ENCODE data around the gene PLOD2. TPM values are rescaled to one million over a fixed set of nuclear protein-coding genes. Genes with fewer than 3 reads are reported as not detected.

PLOD2 gene
- total RNA-seq, 2 experiments from 2014 or later: not detected

GRCh38 chr3:146160321-146160963, 542 bp downstream of the PLOD2 start:
- no peaks in the 10 kb centered on the region for H3K79me2 ChIP-seq (ENCODE audit: insufficient read depth, low read depth, low read length)
- no peak overlapping the region for H3K4me3 ChIP-seq (ENCODE audit: low read depth, low read length, poor library complexity, severe bottlenecking)
- no peaks in the 10 kb centered on the region for H3K9me3 ChIP-seq (ENCODE audit: low read length)
- intact Hi-C loops (cut with micrococcal nuclease; ENCODE audit: unreplicated experiment): no loop called here
- H3K27ac ChIP-seq (ENCODE audit: low read depth, low read length, poor library complexity, severe bottlenecking): no peak overlapping the region
- ChIA-PET CTCF (ENCODE audit: unreplicated experiment) (no interaction called here), POLR2A (interaction anchor here (0.6 kb wide), 1 partner anchor 345 kb away, joined by 3 read pairs; no protein-coding TSS in a partner anchor)
- no TSS peak for BruUV-seq (replicated peaks)
- no peaks in the 10 kb centered on the region for H3K4me1 ChIP-seq (ENCODE audit: insufficient read depth, low read length, poor library complexity, severe bottlenecking)
- H2AFZ ChIP-seq (ENCODE audit: low read length): no peak overlapping the region
- no peaks in the 10 kb centered on the region for H3K9me2 ChIP-seq (ENCODE audit: insufficient read depth, low read length)
- no peak overlapping the region for H3K4me2 ChIP-seq (ENCODE audit: low read length)
- DNase-seq (ENCODE audit: low spot score): no peak
- no peaks in the 10 kb centered on the region for H3K36me3 ChIP-seq (ENCODE audit: insufficient read depth, low read length)
- no peaks in the 10 kb centered on the region for H4K20me1 ChIP-seq (ENCODE audit: insufficient read depth, low read length)
- no peak for TF ChIP-seq EZH2phosphoT487 (IDR thresholded peaks at IDR 0.05; ENCODE audit: borderline replicate concordance, low read depth, low read length)
- TF ChIP-seq CTCF (conservative IDR thresholded peaks at IDR 0.05; ENCODE audit: low read length): no peak

- no peak overlapping the region for H3K4me2 ChIP-seq (ENCODE audit: low read length)
- TF ChIP-seq CTCF (conservative IDR thresholded peaks at IDR 0.05; ENCODE audit: low read length) (no peak), EZH2phosphoT487 (IDR thresholded peaks at IDR 0.05; ENCODE audit: borderline replicate concordance, low read depth, low read length) (no peak)
- BruUV-seq (replicated peaks): no TSS peak
- H3K4me1 ChIP-seq (ENCODE audit: insufficient read depth, low read length, poor library complexity, severe bottlenecking): no peaks in the 10 kb centered on the region
- no peaks in the 10 kb centered on the region for H3K36me3 ChIP-seq (ENCODE audit: insufficient read depth, low read length)
- intact Hi-C loops (cut with micrococcal nuclease; ENCODE audit: unreplicated experiment): no loop called here
- H3K9me2 ChIP-seq (ENCODE audit: insufficient read depth, low read length): no peaks in the 10 kb centered on the region
- H3K4me3 ChIP-seq (ENCODE audit: low read depth, low read length, poor library complexity, severe bottlenecking): no peak overlapping the region
- H3K27ac ChIP-seq (ENCODE audit: low read depth, low read length, poor library complexity, severe bottlenecking): no peak overlapping the region
- DNase-seq (ENCODE audit: low spot score): no peak
- H4K20me1 ChIP-seq (ENCODE audit: insufficient read depth, low read length): no peaks in the 10 kb centered on the region
- ChIA-PET CTCF (ENCODE audit: unreplicated experiment) (no interaction called here), POLR2A (no interaction called here)
- H2AFZ ChIP-seq (ENCODE audit: low read length): no peak overlapping the region
- H3K9me3 ChIP-seq (ENCODE audit: low read length): no peaks in the 10 kb centered on the region
- no peaks in the 10 kb centered on the region for H3K79me2 ChIP-seq (ENCODE audit: insufficient read depth, low read depth, low read length)
Measured at GRCh38 chr3:146159616-146160320, 1.2 kb downstream of the PLOD2 start.

GRCh38 chr3:146159037-146159436, 1.9 kb downstream of the PLOD2 start:
- TF ChIP-seq EZH2phosphoT487 (IDR thresholded peaks at IDR 0.05; ENCODE audit: borderline replicate concordance, low read depth, low read length) (no peak), CTCF (conservative IDR thresholded peaks at IDR 0.05; ENCODE audit: low read length) (no peak)
- intact Hi-C loops (cut with micrococcal nuclease; ENCODE audit: unreplicated experiment): no loop called here
- Histone ChIP-seq H3K27ac (ENCODE audit: low read depth, low read length, poor library complexity, severe bottlenecking) (no peak overlapping the region), H3K4me1 (ENCODE audit: insufficient read depth, low read length, poor library complexity, severe bottlenecking) (no peaks in the 10 kb centered on the region), H3K79me2 (ENCODE audit: insufficient read depth, low read depth, low read length) (no peaks in the 10 kb centered on the region), H3K4me2 (ENCODE audit: low read length) (no peak overlapping the region), H2AFZ (ENCODE audit: low read length) (no peak overlapping the region), H3K9me2 (ENCODE audit: insufficient read depth, low read length) (no peaks in the 10 kb centered on the region), H4K20me1 (ENCODE audit: insufficient read depth, low read length) (no peaks in the 10 kb centered on the region), H3K4me3 (ENCODE audit: low read depth, low read length, poor library complexity, severe bottlenecking) (no peak overlapping the region), H3K9me3 (ENCODE audit: low read length) (no peaks in the 10 kb centered on the region), H3K36me3 (ENCODE audit: insufficient read depth, low read length) (no peaks in the 10 kb centered on the region)
- POLR2A ChIA-PET: no interaction called here
- BruUV-seq (replicated peaks): no TSS peak
- CTCF ChIA-PET (ENCODE audit: unreplicated experiment): no interaction called here
- no peak for DNase-seq (ENCODE audit: low spot score)

Data from OCI-LY7 (cell line).